HG03354 (cell line): Measurements from ENCODE around the gene HDDC2.
"Not testable (repeated sequence)": the region's sequence is repeated elsewhere in the genome, so short reads cannot be mapped to it uniquely, and the experiment has no call there.

Experiments
- ATAC-seq: cut with Tn5 transposase; IDR thresholded peaks from one replicate; pipeline ENCODE4 v1.9.1; 2021; ENCODE audit warnings: mild to moderate bottlenecking; ENCODE audit not compliant: unreplicated experiment, poor library complexity, severe bottlenecking

HDDC2 gene

DNA sequence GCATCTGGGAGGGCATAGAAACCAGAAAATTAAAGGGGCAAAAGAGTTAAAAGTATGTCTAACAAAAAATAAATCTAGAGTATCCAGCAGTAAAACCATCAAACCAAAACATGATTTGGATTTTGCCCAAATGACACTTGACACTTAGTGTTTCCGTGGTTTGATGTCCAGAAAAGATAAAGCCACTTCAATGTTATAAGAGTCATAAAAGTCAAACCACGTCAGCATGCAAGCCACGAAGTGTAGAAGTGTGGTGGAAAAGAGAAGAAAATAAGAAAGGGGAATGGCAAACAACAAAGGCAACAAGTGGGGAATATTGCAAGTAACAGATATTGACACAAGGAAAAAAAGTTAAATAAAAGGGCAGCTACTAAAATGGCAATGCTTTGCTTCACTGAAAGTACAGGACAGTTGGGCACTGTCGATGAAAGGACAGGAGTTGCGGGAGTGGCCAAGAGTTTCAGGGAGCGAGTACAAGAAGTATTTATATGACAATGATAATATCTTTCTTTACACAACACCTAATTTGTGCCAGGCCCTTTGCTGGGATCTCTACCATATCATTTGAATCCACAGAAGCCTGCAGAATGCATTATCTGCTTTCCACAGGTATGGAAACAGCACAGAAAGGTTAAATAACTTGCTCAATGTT lies 6.3 kb upstream of the HDDC2 start:
- ATAC-seq: no peak

DNA sequence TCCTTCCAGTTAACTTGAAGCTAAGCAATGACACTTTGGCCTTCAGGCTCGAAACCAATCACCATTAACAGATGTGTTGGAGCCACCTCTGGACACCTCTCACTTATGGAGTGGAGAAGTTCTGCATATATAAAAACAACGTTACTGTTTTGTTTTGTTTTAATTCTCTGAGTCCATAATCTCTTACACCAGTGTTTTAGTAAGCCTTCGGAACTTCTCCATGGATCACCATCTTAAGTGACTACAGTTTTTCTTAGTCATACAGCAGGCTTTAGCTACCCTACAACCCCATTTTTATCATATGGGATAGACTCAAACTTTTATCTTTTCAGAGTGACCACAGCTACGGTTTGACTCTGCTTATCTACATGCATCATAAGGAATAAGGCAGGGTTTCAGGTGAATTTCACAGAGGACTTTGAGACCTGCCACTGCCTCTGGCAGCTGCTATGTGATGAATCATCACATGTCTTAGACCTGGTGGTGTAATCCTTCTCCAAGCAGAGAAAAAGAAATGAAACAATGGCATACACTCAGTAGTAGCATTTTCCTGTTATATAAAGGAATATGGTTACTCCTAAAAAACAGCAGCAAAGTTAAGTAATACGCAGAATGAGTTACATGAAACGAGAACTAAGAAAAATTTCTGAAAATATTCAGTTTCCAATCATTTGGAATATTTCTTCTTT lies 5.5 kb upstream of the HDDC2 start:
- ATAC-seq: no peak

DNA sequence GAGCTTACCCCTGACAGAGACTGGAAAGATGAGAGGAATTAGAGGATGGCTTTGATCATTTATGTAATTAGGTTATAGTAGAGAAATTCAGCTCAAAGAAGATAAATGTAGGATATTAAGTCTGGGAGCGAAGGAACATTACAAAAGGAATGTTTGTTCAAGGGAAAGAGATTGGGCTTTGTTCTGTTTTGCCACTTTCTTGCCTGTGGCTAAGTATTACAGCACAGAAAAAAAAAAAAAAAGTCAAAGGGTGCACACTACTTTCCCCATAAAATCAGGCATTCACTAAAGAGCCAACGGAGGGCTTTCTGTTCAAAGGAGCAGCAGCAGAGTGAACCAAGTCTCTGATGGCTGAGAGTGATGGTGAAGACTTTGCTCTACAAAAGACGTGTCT lies 5.0 kb upstream of the HDDC2 start:
- ATAC-seq: no peak

DNA sequence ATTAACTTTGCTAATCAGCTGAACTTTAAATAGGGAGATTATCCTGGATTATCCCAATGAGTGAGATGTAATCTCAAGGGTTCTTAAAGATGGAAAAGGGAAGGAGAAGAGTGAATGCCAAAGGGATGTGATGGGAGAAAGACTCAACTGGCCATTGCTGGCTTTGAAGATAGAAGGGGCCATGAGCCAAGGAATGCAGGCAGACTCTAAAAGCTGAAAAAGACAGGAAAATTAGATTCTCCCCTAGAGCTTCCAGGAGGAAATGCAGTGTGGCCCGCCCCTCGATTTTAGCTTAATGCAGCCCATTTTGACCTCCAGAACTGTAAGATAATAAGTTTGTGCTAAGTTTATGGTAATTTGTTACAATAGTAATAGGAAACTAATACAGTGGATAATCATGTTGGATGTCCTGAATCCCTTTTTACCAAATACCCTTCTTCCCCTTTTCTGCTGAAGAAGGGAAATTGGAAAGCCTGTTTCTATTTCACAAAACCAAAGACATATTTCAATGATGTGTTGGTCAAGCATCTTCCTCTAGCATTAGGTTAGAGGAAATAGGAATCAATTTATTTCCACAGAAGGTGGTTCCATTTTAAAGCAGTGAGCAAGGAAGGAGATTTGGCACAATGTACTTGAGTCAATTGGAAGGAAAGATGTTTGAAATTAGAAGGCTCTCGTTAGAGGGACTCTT lies 3.3 kb upstream of the HDDC2 start:
- ATAC-seq: no peak

DNA sequence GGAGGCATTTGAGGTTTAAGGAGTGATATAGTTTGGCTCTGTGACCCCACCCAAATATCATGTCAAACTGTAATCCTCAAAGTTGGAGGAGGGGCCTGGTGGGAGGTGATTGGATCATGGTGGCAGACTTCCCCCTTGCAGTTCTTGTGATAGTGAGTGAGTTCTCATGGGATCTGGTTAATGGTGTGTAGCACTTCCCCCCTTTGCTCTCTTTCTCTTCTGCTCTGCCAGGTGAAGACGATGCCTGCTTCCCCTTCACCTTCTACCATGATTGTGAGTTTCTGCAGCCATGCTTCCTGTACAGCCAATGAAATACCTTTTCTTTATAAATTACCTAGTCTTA lies 1.7 kb upstream of the HDDC2 start:
- no peak for ATAC-seq

DNA sequence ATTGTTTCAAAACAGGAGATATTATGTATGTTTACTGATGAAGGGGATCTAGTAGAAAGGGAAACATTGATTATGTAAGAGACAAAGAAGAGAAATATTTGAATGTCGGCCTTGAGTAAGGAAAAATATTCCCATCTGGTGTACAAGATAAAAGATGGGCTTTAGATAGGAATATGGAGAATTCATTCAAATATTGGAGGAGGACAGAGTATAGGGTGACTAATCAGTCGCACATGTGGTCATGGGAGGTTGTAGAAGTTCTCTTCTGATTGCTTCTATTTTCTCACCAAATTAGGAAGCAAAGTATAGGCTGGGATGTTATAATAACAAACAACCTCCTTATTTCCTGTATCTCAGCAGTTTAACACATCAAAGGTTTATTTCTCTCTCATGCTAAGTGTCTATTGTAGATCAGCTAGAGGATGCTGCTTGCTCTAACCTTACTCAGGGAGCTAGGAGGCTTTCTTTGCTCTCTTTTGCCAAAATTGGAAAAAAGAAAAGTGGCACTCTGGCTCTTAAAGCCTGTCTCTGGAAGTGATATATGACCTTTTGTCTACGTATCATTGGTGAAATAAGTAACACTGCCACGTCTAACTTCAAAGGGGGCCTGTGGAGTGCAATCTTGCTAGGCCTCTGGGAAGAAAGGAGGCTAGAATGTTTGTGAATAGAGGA lies 1.2 kb upstream of the HDDC2 start:
- no peak for ATAC-seq

DNA sequence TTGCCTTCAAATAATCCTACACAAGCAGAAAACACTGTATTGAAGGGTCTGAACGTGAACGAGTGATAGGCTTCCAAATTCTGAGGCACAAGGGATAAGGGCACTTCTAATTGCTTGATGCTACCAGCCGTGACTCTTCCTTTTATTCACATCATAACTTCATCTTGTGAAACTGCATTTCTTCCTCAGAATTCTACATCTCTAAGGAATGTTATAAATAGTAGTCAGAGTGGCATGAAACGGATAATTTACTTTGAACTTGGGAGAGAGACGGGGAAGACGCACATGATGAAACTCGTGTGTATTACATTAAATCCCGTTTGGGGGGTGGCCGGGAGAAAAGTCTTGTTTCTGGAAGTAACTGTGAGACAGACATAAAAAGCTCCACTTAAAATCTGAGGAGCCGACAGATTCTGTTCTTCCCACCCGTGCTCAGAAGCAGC lies 754 bp downstream of the HDDC2 start:
- no peak for ATAC-seq

DNA sequence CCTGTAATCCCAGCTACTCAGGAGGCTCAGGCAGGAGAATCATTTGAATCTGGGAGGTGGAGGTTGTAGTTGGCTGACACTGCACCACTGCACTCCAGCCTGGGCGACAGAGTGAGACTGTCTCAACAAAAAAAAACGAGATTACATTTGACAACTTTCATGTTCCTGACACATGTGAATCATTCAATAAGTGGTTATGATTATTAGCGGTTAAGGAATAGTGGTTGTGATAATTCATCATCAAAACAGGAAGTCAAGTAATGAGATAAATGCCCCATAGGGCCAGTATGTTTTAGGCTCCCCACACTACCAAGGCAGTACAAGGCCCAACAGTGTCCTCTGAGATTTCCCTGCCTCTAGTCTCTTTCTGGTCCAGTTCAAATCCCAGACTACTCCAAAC lies 2.5 kb downstream of the HDDC2 start:
- ATAC-seq: no peak

DNA sequence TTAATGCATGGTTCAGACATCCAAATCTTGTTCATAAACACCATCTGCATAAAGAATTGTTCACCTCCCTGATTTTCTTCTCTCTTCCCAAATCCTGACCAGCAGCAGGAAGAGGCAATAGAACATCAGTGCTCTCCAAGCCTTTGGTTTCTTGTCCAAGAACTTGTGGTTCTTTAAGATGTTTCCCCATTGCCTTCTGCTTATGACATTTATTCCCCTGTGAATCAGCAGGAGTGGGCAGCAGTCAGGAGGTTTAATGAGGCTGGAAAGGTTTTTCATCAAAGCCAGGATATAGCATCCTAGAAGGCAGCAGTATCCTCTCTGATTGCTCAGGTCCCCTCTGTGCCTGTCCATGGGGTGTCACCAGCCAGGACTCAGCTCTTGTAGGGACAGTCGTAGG lies 5.3 kb downstream of the HDDC2 start:
- ATAC-seq: no peak

DNA sequence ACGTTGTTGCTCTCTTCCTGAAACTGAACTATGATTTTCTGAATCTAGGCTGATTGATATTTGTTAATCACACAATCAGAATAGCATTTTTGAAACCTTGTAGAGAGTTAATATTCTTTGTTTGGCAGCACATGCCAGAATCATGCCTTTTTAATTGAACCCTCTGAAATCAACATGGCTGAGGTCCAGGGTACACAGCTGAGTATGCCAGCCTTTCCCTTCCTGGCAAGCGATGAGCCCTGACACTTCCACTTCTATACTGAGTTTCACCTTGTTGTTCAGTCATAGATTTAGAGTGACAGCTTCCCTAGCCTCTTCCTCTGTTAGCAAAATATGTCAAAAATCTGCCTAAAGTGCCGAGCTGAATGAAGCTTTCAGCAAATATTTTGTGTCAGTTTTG lies 6.8 kb downstream of the HDDC2 start:
- no peak for ATAC-seq

DNA sequence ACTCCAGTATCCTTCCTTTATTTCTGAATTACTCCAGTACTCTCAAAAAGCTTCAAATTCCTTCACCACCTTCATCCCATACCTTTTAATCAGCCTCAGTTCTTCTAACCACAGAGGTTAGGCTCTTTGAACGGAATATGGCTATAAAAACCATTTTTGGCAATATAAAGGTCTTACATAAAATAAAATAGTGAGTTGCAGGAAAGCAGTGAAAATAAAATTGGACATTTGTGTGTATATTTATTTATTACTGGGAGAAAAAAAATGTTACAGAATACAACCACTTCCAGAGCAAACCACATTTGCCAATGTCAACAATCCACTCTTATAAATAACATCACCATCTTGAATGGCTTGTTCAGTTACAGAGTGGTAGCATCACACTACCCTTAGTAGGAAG lies 7.7 kb downstream of the HDDC2 start:
- ATAC-seq: no peak

DNA sequence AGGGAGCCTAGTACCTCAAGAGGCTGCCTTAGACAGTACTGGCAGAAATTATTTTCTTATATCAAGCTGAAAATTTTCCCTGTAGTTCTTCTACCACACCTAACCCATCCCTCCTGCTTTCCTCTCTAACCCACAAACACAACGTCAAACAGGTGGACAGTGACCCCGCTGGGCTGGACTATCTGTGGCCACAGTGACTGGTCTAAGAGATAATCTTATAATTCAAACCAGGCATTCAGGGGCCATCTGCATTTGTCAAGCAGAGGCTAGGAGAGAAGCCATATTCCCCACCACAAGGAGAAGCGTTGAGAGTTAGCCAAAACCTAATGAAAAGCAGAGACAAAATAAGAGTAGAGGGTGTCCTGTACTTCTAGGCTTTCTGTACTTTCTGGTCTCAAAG lies 8.2 kb downstream of the HDDC2 start:
- no peak for ATAC-seq

DNA sequence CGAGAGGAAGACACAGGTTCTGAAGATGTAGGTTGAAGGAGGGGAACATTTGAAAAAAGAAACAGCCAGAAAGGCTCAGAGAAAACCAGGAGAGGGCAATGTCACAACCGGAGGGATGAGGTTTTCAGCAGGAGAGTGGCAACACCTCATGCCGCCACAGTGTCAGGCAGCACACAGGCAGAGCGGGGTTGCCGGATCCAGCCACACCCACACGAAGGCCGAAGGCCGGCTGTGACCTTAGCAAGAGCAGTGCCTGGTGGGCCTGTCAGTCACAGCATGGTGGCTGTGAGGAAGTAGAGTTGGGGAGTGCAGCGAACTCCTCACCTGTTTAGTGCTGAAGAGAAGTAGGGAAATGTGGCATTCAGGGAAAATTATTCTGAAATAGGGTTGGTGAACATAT lies 14.0 kb downstream of the HDDC2 start:
- no peak for ATAC-seq

DNA sequence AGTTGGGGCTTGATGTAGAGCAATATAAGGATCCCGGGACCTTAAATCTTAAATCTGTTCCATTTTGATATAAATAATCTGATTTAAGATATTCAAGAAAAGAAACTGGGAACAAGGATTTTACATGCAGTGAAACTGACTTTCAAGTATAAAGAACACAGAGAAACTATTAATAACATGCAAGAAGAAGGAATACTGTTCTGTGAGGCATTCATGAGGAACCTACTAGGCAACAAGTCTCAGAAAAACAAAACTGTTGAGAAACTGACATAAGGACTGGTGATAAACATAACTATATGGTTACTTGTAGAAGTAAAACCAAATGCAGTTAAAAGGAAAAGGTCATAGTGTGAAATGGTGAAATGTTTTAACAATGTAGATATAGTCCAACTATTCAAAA lies 15.8 kb downstream of the HDDC2 start:
- no peak for ATAC-seq

DNA sequence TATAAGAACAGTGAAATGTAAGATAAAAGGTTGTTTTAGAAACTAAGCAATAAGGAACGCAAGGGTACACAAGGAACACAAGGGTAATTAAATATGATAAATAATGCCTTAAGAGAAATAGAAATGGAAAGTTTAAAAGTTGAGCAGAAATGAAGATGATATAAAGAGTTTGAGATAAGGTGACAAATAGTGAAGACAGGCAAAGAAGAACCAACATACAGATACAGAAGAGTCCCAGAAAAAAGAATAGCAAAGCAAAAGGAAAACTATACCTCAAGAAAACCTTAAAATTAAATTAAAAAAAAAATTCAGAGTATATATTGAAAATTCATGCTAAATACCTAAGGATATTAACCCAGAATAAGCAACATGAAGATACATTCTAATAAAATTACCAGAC lies 16.4 kb downstream of the HDDC2 start:
- ATAC-seq: no peak

DNA sequence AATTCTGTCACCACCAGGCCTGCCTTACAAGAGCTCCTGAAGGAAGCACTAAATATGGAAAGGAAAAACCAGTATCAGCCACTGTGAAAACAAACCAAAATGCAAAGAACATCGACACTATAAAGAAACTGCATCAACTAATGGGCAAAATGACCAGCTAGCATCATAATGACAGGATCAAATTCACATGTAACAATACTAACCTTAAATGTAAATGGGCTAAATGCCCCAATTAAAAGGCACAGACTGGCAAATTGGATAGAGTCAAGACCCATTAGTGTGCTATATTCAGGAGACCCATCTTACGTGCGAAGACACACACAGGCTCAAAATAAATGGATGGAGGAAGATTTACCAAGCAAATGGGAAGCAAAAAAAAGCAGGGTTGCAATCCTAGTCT lies 19.3 kb downstream of the HDDC2 start:
- ATAC-seq: not testable (repeated sequence)

DNA sequence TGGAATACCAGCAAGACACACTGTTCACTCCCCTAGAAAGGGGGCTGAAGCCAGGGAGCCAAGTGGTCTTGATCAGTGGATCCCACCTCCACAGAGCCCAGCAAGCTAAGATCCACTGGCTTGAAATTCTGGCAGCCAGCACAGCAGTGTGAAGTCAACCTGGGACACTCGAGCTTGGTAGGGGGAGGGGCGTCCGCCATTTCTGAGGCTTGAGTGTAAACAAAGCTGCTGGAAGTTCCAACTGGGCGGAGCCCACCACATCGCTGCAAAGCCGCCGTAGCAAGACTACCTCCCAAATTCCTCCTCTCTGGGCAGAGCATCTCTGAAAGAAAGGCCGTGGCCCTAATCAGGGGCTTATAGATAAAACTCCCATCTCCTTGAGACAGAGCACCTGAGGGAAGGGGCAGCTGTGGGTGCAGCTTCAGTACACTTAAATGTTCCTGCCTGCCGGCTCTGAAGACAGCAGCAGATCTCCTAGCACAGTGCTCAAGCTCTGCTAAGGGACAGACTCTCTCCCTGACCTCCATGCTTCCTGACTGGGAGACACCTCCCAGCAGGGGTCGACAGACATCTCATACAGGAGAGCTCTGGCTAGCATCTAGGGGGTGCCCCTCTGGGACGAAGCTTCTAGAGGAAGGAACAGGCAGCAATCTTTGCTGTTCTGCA lies 21.3 kb downstream of the HDDC2 start:
- not testable (repeated sequence) for ATAC-seq

DNA sequence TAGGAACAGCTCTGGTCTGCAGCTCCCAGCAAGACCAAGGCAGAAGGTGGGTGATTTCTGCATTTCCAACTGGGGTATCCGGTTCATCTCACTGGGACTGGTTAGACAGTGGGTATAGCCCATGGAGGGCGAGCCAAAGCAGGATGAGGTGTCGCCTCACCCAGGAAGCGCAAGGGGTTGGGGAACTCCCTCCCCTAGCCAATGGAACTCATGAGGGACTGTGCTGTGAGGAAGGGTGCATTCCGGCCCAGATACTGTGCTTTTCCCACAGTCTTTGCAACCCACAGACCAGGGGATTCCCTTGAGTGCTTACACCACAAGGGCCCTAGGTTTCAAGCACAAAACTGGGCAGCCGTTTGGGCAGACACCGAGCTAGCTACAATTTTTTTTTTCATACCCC lies 21.8 kb downstream of the HDDC2 start:
- ATAC-seq: no peak

DNA sequence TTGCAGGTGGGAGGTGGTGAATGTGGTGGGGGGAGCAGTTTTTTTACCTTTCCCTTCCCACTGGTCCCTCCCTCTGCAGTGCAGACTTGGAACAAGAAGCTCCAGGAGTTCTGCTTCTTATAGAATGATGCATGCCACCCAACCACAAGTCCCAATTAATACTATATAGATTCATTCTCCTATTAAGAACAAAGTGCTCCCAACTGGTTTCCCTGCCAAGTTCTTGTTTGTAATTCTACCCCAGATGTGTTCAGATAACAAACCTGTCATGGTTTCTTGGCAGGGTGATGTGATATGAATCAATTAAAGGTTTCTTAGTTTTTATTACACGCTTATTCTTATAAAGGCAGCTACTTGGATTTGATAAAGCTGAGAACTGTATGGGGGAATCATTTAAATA lies 23.9 kb downstream of the HDDC2 start:
- ATAC-seq: no peak

DNA sequence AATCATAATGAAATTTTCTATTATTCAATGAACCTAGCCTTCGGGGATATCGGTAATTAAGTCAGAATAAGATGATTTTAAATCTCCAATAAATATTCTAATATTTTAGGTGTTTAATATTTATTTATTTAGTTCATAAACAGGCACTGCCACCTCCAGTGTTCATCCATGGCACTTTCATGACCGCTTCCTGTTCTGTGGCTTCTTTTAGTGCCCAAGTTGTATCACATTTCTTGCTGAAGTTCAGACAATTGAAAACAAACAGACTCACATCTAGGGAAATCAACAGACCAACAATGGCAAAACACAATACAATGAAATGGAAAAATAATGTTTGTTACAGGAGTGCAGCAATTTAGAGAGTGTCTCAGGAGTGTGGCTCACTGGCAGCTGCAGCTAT lies 26.0 kb downstream of the HDDC2 start:
- ATAC-seq: no peak
